Right hindlimb (tissue), 1 donor: ENCODE data around the gene SCN10A.

Experiments
- DNase-seq: peaks from one replicate; pipeline ENCODE4 v3.0.0-alpha.2; 2018

Gene SCN10A

DNA sequence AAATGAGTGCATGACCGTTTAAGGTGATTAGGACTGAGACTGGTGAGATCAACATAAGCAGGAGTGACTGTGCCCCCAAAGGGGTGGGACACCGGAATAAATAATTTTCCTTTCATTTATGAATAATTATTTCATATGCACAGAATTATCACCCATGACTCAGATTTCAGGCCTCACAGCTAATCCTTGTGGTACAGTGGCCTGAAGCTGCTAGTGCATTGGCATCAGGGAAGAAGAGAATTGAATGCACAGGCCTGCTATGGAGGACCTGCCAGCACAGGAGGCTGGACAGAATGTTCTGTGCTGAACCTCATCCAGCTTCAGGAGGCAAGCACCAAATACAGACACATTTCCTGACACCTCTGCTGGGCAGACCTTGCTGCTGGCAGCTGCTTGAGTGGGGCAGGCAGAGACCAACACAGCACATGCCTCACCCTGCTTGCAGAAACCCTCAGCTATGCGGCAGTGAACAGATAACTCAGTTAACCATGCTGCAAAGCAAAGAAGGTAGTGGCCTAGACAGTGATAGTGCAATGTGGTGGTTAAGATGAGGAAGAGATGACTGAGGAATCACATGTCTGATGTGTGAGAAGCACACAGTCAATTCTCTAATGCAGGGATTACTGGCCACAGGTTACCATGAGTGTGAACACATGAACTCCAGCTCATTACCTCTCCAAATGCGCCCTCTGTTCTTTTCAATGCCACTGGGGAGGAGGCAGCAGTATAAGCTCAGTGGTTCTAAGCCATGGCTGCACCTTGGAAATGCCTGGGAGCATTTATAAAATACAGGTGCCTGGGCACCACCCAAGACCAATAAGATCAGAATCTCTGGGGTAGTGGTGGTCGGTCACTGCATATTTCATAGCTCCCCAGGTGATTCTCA lies 98.4 kb downstream of the SCN10A start:
- no peak for DNase-seq

- no peak for DNase-seq
These were observed 102.9 kb downstream of the SCN10A start for GRCh38 chr3:38713121-38713520.

- DNase-seq: no peak
These were observed 104.7 kb downstream of the SCN10A start for GRCh38 chr3:38711321-38711720.

GRCh38 chr3:38707730-38708129 lies 108.3 kb downstream of the SCN10A start:
- no peak for DNase-seq

DNA sequence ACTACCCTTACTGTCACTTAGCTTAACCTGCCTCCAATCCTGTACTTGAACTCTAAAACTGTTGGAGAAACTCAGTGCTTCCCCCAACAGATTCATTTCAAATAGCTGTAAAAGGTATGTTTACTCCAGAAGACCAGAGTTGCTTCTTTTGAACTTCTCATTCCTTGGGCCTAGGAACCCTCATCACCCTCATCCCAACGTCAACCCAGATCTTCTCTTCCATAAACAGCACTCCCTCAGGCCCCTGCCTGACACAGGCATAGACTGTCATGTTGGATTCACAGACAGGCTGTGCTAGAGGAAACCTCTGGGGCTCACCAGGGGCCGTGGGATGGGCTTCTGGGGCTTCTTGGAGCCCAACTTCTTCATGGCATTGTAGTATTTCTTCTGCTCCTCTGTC lies 109.1 kb downstream of the SCN10A start:
- DNase-seq: no peak

GRCh38 chr3:38702231-38702630 lies 113.8 kb downstream of the SCN10A start:
- no peak for DNase-seq

GRCh38 chr3:38698760-38699159 lies 117.3 kb downstream of the SCN10A start:
- DNase-seq: no peak

DNA sequence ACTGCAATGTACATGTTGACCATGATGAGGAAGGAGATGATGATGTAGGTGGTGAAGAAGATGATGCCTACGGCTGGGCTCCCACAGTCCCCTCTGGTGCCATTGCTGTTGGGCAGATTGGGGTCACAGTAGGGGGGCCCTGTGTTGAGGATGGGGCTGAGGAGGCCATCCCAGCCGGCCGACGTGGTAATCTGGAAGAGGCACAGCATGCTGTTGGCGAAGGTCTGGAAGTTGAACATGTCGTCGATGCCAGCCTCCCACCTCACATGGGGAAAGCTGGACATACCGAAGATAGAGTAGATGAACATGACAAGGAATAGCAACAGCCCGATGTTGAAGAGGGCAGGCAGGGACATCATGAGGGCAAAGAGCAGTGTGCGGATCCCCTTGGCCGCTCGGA lies 118.0 kb downstream of the SCN10A start:
- no peak for DNase-seq

DNA sequence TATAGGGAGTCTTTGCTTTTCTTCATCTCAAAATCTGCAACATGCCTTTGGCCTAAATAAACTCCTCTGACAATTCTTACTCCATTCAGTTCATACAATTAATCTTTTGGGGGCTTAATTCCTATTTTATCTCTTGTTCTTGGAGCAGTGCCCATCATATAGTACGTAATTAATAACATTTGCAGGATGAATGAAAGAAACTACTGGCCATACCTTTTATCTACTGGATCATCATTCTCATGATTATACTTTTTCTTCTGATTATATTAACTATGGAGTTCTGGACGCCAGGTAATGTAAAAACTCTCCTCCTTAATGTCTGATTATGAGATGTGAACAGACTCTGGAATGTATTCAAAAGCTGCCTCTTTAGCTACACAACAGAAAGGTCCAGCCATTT lies 120.0 kb downstream of the SCN10A start:
- no peak for DNase-seq

DNA sequence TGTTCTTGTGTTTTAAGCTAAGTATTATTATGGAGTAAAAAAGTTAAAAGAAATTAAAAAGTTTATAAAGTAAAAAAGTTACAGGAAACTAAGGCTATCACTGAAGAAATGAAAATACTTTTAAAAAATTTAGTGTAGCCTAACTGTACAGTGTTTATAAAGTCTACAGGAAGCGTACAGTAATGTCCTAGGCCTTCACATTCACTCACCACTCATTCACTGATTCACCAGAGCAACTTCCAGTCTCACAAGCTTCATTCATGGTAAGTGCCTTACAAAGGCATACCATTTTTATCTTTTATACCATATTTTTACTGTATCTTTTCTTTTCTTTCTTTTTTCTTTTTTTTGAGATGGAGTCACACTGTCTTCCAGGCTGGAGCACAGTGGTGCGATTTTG lies 125.8 kb downstream of the SCN10A start:
- no peak for DNase-seq

DNA sequence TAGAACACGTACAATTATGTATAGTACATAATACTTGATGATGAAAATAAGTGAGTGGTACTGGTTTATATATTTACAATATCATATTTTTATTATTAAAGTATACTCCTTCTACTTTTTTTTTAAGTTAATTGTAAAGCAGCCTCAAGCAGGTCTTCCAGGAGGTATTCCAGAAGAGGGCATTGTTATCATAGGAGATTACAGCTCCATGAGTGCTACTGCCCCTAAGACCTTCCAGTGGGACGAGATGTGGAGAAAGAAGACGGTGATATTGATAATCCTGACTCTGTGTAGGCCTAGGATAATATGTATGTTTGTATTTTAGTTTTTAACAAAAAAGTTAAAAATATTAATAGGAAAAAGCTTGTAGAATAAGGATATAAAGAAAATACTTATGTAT lies 126.2 kb downstream of the SCN10A start:
- DNase-seq: no peak

DNA sequence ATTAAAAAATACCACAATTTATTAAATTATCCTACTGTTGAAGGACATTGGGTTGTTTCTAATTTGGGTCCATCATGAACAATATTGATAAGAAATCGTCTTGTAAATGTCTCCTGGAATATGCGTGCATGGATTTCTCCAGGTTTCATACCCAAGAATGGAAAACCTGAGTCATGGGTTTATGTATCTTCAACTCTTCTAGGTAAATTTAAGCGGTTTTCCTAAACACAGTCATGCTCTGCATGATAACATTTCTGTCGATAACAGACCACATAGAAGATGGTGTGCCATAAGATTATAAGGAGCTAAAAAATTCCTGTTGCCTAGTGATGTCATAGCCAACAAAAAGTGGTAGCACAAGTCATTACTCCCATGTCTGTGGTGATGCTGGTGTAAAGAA lies 126.7 kb downstream of the SCN10A start:
- DNase-seq: no peak

- no peak for DNase-seq
These were observed 128.7 kb downstream of the SCN10A start for GRCh38 chr3:38687321-38687720.

- DNase-seq: no peak
These were observed 131.5 kb downstream of the SCN10A start for GRCh38 chr3:38684546-38684945.

DNA sequence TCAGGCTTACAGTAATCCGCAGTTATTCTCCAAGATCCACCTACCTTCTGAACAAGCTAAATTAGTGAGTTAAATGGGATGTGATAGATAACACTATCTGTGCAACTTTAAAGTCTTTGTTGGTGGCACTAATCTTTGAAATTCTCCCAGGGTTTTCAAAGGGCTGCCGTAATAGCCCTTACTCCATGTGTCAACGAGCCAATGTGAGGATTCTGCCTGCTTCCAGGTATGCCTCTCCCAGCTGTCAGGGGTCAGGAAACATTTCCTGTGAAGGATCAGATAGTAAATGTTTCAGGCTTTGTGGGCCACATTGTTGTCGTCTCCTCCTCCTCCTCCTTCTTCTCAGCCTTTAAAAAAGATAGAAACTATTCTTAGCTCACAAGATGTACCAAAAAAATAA lies 146.3 kb downstream of the SCN10A start:
- DNase-seq: no peak

DNA sequence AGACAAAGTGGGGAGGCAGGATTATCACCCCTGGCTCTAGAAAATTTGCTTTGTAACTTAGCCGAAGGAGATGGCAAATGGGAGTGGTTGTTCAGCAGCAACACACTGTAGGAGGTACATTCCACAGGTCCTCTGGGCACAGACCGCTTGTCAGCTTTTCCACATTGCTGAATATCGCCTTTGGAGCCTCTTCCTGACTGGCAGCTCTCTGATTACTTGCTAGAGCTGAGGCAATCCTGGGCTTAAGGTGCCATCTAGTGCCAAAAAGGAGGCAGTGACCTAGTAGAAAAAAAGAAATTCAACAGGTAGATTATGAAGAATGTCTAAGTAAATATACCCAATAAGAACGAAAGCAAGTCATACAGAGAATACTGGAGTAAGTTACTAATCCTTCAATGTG lies 153.5 kb downstream of the SCN10A start:
- DNase-seq: no peak

DNA sequence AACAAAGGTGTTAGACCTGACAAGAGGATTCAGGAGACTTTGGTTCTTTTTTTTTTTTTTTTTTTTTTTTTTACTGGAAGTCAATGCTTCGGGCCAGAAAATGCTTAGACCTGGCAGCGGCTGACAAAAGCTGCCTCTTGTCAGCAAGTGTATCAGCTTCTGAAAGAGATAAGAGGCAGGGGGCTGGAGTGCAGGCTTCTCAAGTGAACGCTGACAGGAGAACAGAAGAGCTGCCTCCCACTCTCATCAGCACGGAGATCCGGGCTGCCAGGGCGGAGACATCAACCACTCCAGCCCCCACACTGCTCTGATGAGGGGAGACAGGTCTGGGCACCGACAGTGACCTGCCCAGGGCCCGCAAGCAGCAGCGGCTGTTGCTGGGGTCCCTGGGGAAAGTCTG lies 157.2 kb downstream of the SCN10A start:
- no peak for DNase-seq

GRCh38 chr3:38657369-38657768 lies 158.6 kb downstream of the SCN10A start:
- no peak for DNase-seq

- DNase-seq: peak; percentile 33
These were observed 160.2 kb downstream of the SCN10A start for GRCh38 chr3:38655708-38656300.

DNA sequence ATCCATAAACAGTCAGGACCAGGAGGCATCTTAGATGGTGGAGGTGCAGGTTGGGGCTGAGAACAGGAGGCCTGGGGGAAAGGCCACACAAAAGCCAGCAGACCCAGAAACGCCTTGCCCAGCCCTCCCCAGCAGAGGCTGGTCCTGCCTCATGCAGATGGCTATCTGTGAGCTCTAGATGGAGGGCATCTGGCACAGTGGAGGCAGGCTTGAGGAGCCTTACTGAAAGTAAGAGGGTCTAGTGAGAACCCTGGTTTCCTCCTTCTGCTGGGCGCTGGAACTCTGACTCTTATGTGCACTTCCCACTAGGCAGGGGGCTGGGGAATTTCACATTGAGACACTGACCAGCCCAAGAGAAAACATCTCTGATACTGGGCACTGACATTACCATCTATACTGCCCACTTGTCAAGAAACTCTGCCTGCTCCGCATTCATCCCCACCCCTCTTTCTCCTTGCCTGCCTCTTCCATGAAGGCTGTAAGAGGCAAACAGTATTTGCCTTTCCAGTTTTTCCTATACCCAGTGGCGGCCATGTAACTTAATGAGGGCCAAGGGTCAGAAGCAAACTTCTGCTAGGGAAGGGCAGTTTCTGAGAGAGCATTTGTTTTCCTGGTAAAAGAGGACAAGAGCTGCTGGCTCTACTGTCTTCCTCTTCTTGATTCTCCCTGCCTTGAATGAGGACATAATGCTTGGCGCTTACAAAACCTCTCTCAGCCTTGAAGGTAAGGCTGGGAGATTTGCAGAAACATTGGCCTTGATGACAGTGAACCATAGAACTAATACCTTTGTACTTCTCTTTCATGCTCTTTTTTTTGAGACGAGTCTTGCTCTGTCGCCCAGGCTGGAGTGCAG lies 162.1 kb downstream of the SCN10A start:
- no peak for DNase-seq

- DNase-seq: no peak
These were observed 163.1 kb downstream of the SCN10A start for GRCh38 chr3:38652934-38653333.

DNA sequence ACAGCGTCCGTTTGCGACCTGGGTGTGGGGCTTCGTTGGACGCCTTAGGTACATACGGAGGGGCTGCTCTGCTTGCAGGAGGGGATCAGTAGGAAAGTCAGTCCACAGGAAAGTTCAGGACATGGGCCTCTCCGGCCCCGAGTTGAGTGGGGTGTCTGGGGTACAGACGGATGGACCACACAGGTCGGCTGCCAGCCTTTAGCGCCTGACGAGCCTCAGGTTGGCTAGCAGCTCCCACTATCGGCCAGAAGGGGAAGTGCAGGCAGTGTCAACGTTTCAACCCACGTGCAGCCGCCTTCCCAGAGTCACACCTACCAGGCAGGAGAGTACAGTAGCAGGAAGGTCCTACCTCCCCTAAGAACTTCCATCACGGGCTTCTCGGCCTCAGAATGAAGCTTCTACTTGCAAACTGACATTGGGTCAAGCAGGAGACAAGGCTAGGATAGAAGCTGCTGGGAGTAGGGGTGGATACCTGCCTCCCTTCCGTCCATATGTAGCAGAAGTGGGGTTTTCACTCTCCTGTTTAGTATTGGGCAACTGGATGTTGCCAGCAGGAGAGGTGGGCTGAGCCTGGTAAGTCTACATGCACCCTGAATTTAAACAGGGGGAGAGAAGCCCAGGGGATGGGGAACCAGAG lies 164.7 kb downstream of the SCN10A start:
- DNase-seq: peak; percentile 60
